K562 (cell line): ENCODE measurements around the gene R3HDM2. TPM values are rescaled to one million over a fixed set of nuclear protein-coding genes. Genes with fewer than 3 reads are reported as not detected.

ENCODE experiments used
- BMI1 ChIP-seq: fragments of 150-350 bp; IDR thresholded peaks from 2 replicates; pipeline ENCODE4 v1.6.1; 2014; ENCODE audit warnings: low read length
- CBX1 ChIP-seq: sonication (generic); IDR thresholded peaks from 2 replicates; pipeline ENCODE4 v1.6.1; 2016; ENCODE audit warnings: antibody characterized with exemption, low read depth, mild to moderate bottlenecking
- CHCHD3 ChIP-seq: fragments of 250-450 bp; sonication (Bioruptor Pico); IDR thresholded peaks from 2 replicates; pipeline ENCODE4 v2.1.2; 2022; ENCODE audit warnings: mild to moderate bottlenecking
- NFRKB ChIP-seq: fragments of 450-650 bp; IDR thresholded peaks from 2 replicates; pipeline ENCODE4 v1.6.1; 2016; ENCODE audit warnings: low read depth
- NONO ChIP-seq, 2 experiments: fragments of 200-400 bp in 1 of 2; fragments of 450-650 bp in 1 of 2; formaldehyde crosslinking in 1 of 2; IDR thresholded peaks; 2 replicates each; pipeline ENCODE4 v1.6.1; 2017; ENCODE audit warnings: low read depth in 2 of 2, mild to moderate bottlenecking in 2 of 2, moderate library complexity in 2 of 2, low read length in 1 of 2
- ZNF408 ChIP-seq: fragments of 250-450 bp; sonication (Bioruptor Pico); IDR thresholded peaks from 2 replicates; pipeline ENCODE4 v1.4.0; 2020; ENCODE audit warnings: low read depth, mild to moderate bottlenecking, moderate library complexity
- polyA plus RNA-seq, 8 experiments: library from polyadenylated mRNA; depleted of rRNA in 4 of 8; stranded (reverse) in 5 of 8; unstranded in 3 of 8; fragments of >200 nt; fragmentation: Nextera tagmentation in 2 of 8; fragmentation: Illumina TruSeq in 1 of 8; extraction: Ambion mirVana in 2 of 8; extraction: Trizol in 1 of 8; gene quantifications; 2 replicates each; pipeline versions ENCODE4 v1.2.1 to v1.2.3, GENCODE V29; 2011 to 2014; ENCODE audit warnings: inconsistent platforms in 1 of 8, missing spikeins in 1 of 8
- total RNA-seq, 7 experiments: library from RNA; depleted of rRNA in 6 of 7; stranded (reverse); fragments of >200 nt in 6 of 7; fragmentation: Illumina TruSeq in 2 of 7; extraction: Trizol in 2 of 7; gene quantifications; 2 replicates each; pipeline versions ENCODE4 v1.2.1 to v1.2.3, GENCODE V29; 2011 to 2021; ENCODE audit warnings: low replicate concordance in 1 of 7
- TF ChIP-seq, protein P1 (sequence below): fragments of 150-350 bp; IDR thresholded peaks from 2 replicates; pipeline ENCODE4 v1.6.1; 2014; ENCODE audit warnings: low read depth, mild to moderate bottlenecking, low read length, borderline replicate concordance
- TF ChIP-seq, protein P2 (sequence below): fragments of 250-450 bp; sonication (Bioruptor Pico); IDR thresholded peaks from 2 replicates; pipeline ENCODE4 v1.5.1; 2021; ENCODE audit warnings: mild to moderate bottlenecking

The R3HDM2 gene
- total and polyA plus RNA-seq, 9 of the 15 experiments (the other 6 are each of a cell fraction or from before 2014, with no cell fraction given): 3.3 to 18.8 (median 9.0) TPM

DNA sequence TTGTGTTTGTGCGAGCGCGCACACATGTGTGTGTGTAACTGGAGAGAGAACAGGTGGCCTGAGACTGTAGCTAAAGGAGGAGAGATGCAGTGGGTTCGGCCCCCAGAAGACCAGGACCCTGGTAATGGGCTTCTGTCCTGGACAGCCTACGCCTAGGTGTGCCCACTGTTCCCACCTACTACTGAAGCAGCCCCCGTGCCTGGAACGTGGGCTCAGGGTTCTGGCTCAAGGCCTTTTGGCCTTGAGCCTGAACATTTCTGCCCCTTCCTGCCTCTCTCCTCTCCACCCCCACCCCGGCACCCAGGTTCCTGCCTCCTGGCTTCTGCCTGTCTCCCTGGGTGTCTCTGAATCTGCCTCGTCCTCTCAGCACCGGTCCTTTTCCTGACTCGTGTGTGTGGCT lies 215.8 kb downstream of the R3HDM2 start (continued):
- TF ChIP-seq, protein P1, sequence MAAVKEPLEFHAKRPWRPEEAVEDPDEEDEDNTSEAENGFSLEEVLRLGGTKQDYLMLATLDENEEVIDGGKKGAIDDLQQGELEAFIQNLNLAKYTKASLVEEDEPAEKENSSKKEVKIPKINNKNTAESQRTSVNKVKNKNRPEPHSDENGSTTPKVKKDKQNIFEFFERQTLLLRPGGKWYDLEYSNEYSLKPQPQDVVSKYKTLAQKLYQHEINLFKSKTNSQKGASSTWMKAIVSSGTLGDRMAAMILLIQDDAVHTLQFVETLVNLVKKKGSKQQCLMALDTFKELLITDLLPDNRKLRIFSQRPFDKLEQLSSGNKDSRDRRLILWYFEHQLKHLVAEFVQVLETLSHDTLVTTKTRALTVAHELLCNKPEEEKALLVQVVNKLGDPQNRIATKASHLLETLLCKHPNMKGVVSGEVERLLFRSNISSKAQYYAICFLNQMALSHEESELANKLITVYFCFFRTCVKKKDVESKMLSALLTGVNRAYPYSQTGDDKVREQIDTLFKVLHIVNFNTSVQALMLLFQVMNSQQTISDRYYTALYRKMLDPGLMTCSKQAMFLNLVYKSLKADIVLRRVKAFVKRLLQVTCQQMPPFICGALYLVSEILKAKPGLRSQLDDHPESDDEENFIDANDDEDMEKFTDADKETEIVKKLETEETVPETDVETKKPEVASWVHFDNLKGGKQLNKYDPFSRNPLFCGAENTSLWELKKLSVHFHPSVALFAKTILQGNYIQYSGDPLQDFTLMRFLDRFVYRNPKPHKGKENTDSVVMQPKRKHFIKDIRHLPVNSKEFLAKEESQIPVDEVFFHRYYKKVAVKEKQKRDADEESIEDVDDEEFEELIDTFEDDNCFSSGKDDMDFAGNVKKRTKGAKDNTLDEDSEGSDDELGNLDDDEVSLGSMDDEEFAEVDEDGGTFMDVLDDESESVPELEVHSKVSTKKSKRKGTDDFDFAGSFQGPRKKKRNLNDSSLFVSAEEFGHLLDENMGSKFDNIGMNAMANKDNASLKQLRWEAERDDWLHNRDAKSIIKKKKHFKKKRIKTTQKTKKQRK: no peak
- TF ChIP-seq NONO (IDR thresholded peaks at IDR 0.05; ENCODE audit: low read depth in 2 of 2, low read length in 1 of 2) (no peak), CHCHD3 (CRISPR knock-in tag) (no peak), BMI1 (no peak), NFRKB (no peak), CBX1 (no peak), ZNF408 (no peak)
- TF ChIP-seq, protein P2, sequence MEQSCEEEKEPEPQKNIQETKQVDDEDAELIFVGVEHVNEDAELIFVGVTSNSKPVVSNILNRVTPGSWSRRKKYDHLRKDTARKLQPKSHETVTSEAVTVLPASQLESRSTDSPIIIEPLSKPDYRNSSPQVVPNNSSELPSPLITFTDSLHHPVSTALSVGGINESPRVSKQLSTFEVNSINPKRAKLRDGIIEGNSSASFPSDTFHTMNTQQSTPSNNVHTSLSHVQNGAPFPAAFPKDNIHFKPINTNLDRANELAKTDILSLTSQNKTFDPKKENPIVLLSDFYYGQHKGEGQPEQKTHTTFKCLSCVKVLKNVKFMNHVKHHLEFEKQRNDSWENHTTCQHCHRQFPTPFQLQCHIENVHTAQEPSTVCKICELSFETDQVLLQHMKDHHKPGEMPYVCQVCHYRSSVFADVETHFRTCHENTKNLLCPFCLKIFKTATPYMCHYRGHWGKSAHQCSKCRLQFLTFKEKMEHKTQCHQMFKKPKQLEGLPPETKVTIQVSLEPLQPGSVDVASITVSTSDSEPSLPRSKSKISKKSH (CRISPR knock-in tag): no peak
